ENCODE results near the gene JPT1. TPM values are rescaled to one million over a fixed set of nuclear protein-coding genes. Genes with fewer than 3 reads are reported as not detected.

Gene JPT1
- total RNA-seq, 1 experiment from 2014 or later = 210 TPM

- Mint-ChIP-seq H3K9me3 (ENCODE audit: unreplicated experiment) (no peaks in the 10 kb centered on the region), H3K27me3 (ENCODE audit: insufficient read depth, unreplicated experiment) (no peaks in the 10 kb centered on the region), H3K27ac (ENCODE audit: unreplicated experiment) (peak within 1 kb of the TSS; percentile 92), H3K4me1 (ENCODE audit: low read depth, unreplicated experiment) (peaks cover 57% of the 10 kb centered on the region), H3K36me3 (ENCODE audit: insufficient read depth, unreplicated experiment) (peaks cover 35% of the 10 kb centered on the region), H3K4me3 (ENCODE audit: unreplicated experiment) (peak within 1 kb of the TSS; percentile 92)
- ChIA-PET POLR2A (interaction anchor here (0.5 to 2.7 kb wide), 19 partner anchors 8 to 634 kb away, joined by 3 to 45 read pairs (median 4); partner anchors contain the start of genes ARMC7, ATP5PD, ITGB4 and KCTD2), CTCF (interaction anchor here (0.7 to 2.1 kb wide), 16 partner anchors 8 to 369 kb away, joined by 3 to 13 read pairs (median 6); partner anchors contain the start of genes MIF4GD and TMEM94)
- TF ChIP-seq, protein P1, sequence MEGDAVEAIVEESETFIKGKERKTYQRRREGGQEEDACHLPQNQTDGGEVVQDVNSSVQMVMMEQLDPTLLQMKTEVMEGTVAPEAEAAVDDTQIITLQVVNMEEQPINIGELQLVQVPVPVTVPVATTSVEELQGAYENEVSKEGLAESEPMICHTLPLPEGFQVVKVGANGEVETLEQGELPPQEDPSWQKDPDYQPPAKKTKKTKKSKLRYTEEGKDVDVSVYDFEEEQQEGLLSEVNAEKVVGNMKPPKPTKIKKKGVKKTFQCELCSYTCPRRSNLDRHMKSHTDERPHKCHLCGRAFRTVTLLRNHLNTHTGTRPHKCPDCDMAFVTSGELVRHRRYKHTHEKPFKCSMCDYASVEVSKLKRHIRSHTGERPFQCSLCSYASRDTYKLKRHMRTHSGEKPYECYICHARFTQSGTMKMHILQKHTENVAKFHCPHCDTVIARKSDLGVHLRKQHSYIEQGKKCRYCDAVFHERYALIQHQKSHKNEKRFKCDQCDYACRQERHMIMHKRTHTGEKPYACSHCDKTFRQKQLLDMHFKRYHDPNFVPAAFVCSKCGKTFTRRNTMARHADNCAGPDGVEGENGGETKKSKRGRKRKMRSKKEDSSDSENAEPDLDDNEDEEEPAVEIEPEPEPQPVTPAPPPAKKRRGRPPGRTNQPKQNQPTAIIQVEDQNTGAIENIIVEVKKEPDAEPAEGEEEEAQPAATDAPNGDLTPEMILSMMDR (IDR thresholded peaks at IDR 0.05; ENCODE audit: insufficient read depth in 1 of 2, low read depth in 1 of 2, low read length in 1 of 2, severe bottlenecking in 1 of 2, unreplicated experiment in 1 of 2) = no peak
- Histone ChIP-seq H3K27me3 (replicated peaks; ENCODE audit: control insufficient read depth, insufficient read depth, low read length) (no peaks in the 10 kb centered on the region), H3K4me1 (peaks cover 54% of the 10 kb centered on the region), H3K9me3 (no peaks in the 10 kb centered on the region), H3K36me3 (ENCODE audit: control insufficient read depth, insufficient read depth, low read length) (no peaks in the 10 kb centered on the region), H3K4me3 (ENCODE audit: low read depth, low read length) (peak within 1 kb of the TSS; percentile 74)
- no TSS peak for BruUV-seq (replicated peaks)
- peak; percentile 99 for DNase-seq
- intact Hi-C loops (cut with micrococcal nuclease; ENCODE audit: unreplicated experiment) = loop anchor here (1.0 kb wide), 1 partner anchor 11 kb away; no protein-coding TSS in a partner anchor
Measured at GRCh38 chr17:75087558-75088453, 66.5 kb downstream of the JPT1 start, which contains the start of gene SLC16A5. SLC16A5 (plus strand) TSS chr17:75087954; CDS start chr17:75093637, 5,683 bp downstream.

GRCh38 chr17:75087182-75087557 lies 67.1 kb downstream of the JPT1 start:
- H3K4me3 Mint-ChIP-seq (ENCODE audit: unreplicated experiment) = peak overlapping the region; percentile 92
- no peaks in the 10 kb centered on the region for H3K9me3 Mint-ChIP-seq (ENCODE audit: unreplicated experiment)
- intact Hi-C loops (cut with micrococcal nuclease; ENCODE audit: unreplicated experiment) = loop anchor here (1.0 kb wide), 1 partner anchor 10 kb away; no protein-coding TSS in a partner anchor
- H3K27ac Mint-ChIP-seq (ENCODE audit: unreplicated experiment) = peak overlapping the region; percentile 92
- no TSS peak for BruUV-seq (replicated peaks)
- peaks cover 48% of the 10 kb centered on the region for H3K4me1 ChIP-seq
- no peaks in the 10 kb centered on the region for H3K27me3 ChIP-seq (replicated peaks; ENCODE audit: control insufficient read depth, insufficient read depth, low read length)
- peaks cover 29% of the 10 kb centered on the region for H3K36me3 Mint-ChIP-seq (ENCODE audit: insufficient read depth, unreplicated experiment)
- peaks cover 57% of the 10 kb centered on the region for H3K4me1 Mint-ChIP-seq (ENCODE audit: low read depth, unreplicated experiment)
- no peaks in the 10 kb centered on the region for H3K36me3 ChIP-seq (ENCODE audit: control insufficient read depth, insufficient read depth, low read length)
- peak overlapping the region; percentile 74 for H3K4me3 ChIP-seq (ENCODE audit: low read depth, low read length)
- no peaks in the 10 kb centered on the region for H3K27me3 Mint-ChIP-seq (ENCODE audit: insufficient read depth, unreplicated experiment)
- DNase-seq = no peak
- ChIA-PET CTCF (interaction anchor here (1.0 to 2.1 kb wide), 12 partner anchors 9 to 370 kb away, joined by 3 to 13 read pairs (median 6); partner anchors contain the start of genes MIF4GD and TMEM94), POLR2A (interaction anchor here (1.0 to 2.7 kb wide), 10 partner anchors 9 to 52 kb away, joined by 3 to 45 read pairs (median 10); partner anchors contain the start of genes ARMC7, ATP5PD, KCTD2 and NT5C)
- H3K9me3 ChIP-seq = no peaks in the 10 kb centered on the region
- TF ChIP-seq, protein P1 (IDR thresholded peaks at IDR 0.05; ENCODE audit: insufficient read depth in 1 of 2, low read depth in 1 of 2, low read length in 1 of 2, severe bottlenecking in 1 of 2, unreplicated experiment in 1 of 2) = no peak

All from Caco-2 (cell line).